Osteocyte (in vitro differentiated cells): ENCODE results near the gene IGHMBP2. TPM values are rescaled to one million over a fixed set of nuclear protein-coding genes. Genes with fewer than 3 reads are reported as not detected.

Experiments
- DNase-seq: peaks from one replicate; pipeline ENCODE4 v3.0.0; 2021; ENCODE audit warnings: mixed read lengths; ENCODE audit not compliant: unreplicated experiment; ENCODE audit errors: extremely low spot score
- H3K27ac Mint-ChIP-seq: one replicate; pipeline ENCODE4 v1.8.0; 2021; ENCODE audit warnings: mild to moderate bottlenecking, mixed read lengths; ENCODE audit not compliant: unreplicated experiment
- H3K27me3 Mint-ChIP-seq: one replicate; pipeline ENCODE4 v1.8.0; 2021; ENCODE audit warnings: mixed read lengths; ENCODE audit not compliant: unreplicated experiment
- H3K36me3 Mint-ChIP-seq: one replicate; pipeline ENCODE4 v1.8.0; 2021; ENCODE audit warnings: mixed read lengths; ENCODE audit not compliant: unreplicated experiment
- H3K4me1 Mint-ChIP-seq: one replicate; pipeline ENCODE4 v1.8.0; 2021; ENCODE audit warnings: mixed read lengths; ENCODE audit not compliant: unreplicated experiment
- H3K4me3 Mint-ChIP-seq: one replicate; pipeline ENCODE4 v1.8.0; 2021; ENCODE audit warnings: mild to moderate bottlenecking, moderate library complexity, mixed read lengths; ENCODE audit not compliant: unreplicated experiment
- H3K9me3 Mint-ChIP-seq: one replicate; pipeline ENCODE4 v1.8.0; 2021; ENCODE audit warnings: mixed read lengths; ENCODE audit not compliant: unreplicated experiment
- CTCF ChIP-seq: fragments of 200-600 bp; sonication (generic); IDR thresholded peaks from 2 replicates; pipeline ENCODE4 v1.5.0; 2021; ENCODE audit warnings: antibody characterized with exemption, mild to moderate bottlenecking, moderate library complexity
- total RNA-seq: library from RNA; stranded (reverse); gene quantifications from 2 replicates; pipeline ENCODE4 v1.2.1, GENCODE V29; 2021

Gene IGHMBP2
- total RNA-seq, 1 donor from 2014 or later: 30.5 TPM

- Mint-ChIP-seq H3K27ac (peak overlapping the region; percentile 99), H3K4me1 (peaks cover 41% of the 10 kb centered on the region), H3K27me3 (no peaks in the 10 kb centered on the region), H3K36me3 (peaks cover 22% of the 10 kb centered on the region), H3K9me3 (no peaks in the 10 kb centered on the region), H3K4me3 (peak overlapping the region; percentile 38)
- DNase-seq: no peak
- no peak for TF ChIP-seq CTCF
These were observed 12.2 kb upstream of the IGHMBP2 start for GRCh38 chr11:68891351-68891948.

- TF ChIP-seq CTCF: no peak
- Mint-ChIP-seq H3K27me3 (no peaks in the 10 kb centered on the region), H3K27ac (peak overlapping the region; percentile 73), H3K9me3 (no peaks in the 10 kb centered on the region), H3K4me3 (no peak overlapping the region), H3K4me1 (peaks cover 37% of the 10 kb centered on the region), H3K36me3 (peaks cover 31% of the 10 kb centered on the region)
- DNase-seq: no peak
These were observed 11.1 kb upstream of the IGHMBP2 start for GRCh38 chr11:68892576-68892975.

GRCh38 chr11:68893282-68893681, 10.4 kb upstream of the IGHMBP2 start:
- DNase-seq: no peak
- Mint-ChIP-seq H3K4me3 (no peak overlapping the region), H3K36me3 (peaks cover 37% of the 10 kb centered on the region), H3K27ac (no peak overlapping the region), H3K27me3 (no peaks in the 10 kb centered on the region), H3K9me3 (no peaks in the 10 kb centered on the region), H3K4me1 (peaks cover 37% of the 10 kb centered on the region)
- TF ChIP-seq CTCF: no peak

- no peak for TF ChIP-seq CTCF
- no peaks in the 10 kb centered on the region for H3K27me3 Mint-ChIP-seq
- H3K4me1 Mint-ChIP-seq: peaks cover 14% of the 10 kb centered on the region
- H3K9me3 Mint-ChIP-seq: no peaks in the 10 kb centered on the region
- no peak overlapping the region for H3K27ac Mint-ChIP-seq
- H3K4me3 Mint-ChIP-seq: no peak overlapping the region
- H3K36me3 Mint-ChIP-seq: peaks cover 49% of the 10 kb centered on the region
- DNase-seq: no peak
These were observed 7.3 kb upstream of the IGHMBP2 start for GRCh38 chr11:68896171-68896959.

- Mint-ChIP-seq H3K4me3 (no peak overlapping the region), H3K9me3 (no peaks in the 10 kb centered on the region), H3K36me3 (peaks cover 49% of the 10 kb centered on the region), H3K27me3 (no peaks in the 10 kb centered on the region), H3K27ac (no peak overlapping the region), H3K4me1 (peaks cover 18% of the 10 kb centered on the region)
- DNase-seq: no peak
- TF ChIP-seq CTCF: no peak
These were observed 6.2 kb upstream of the IGHMBP2 start for GRCh38 chr11:68897441-68897840.
